SK-N-SH (cell line): ENCODE data around the gene CPN2.

Experiments used
- EP300 ChIP-seq, 2 experiments: IDR thresholded peaks; 2 replicates each; pipeline versions ENCODE4 v1.4.0 to v1.6.1; 2012; ENCODE audit warnings: borderline replicate concordance in 1 of 2, low read depth in 1 of 2, low read length in 1 of 2
- FOXM1 ChIP-seq: IDR thresholded peaks from 2 replicates; pipeline ENCODE4 v1.4.0; 2012; ENCODE audit warnings: low read depth, mild to moderate bottlenecking
- GABPA ChIP-seq: IDR thresholded peaks from 2 replicates; pipeline ENCODE4 v1.4.0; 2012; ENCODE audit warnings: low read depth, mild to moderate bottlenecking
- POLR2AphosphoS5 ChIP-seq: IDR thresholded peaks from 2 replicates; pipeline ENCODE4 v1.6.1; 2012; ENCODE audit warnings: low read depth, low read length
- SIN3A ChIP-seq: IDR thresholded peaks from 2 replicates; pipeline ENCODE4 v1.6.1; 2012; ENCODE audit warnings: low read depth, mild to moderate bottlenecking, low read length, moderate library complexity, borderline replicate concordance
- TF ChIP-seq, protein P1 (sequence below): IDR thresholded peaks from 2 replicates; pipeline ENCODE4 v1.4.0; 2012; ENCODE audit warnings: low read depth
- TF ChIP-seq, protein P2 (sequence below): fragments of 200-600 bp; sonication (generic); IDR thresholded peaks from 2 replicates; pipeline ENCODE4 v1.6.1; 2017; ENCODE audit warnings: antibody characterized with exemption, mild to moderate bottlenecking, moderate library complexity
- TF ChIP-seq, protein P3 (sequence below): IDR thresholded peaks from 2 replicates; pipeline ENCODE4; 2012
- TF ChIP-seq, protein P4 (sequence below): IDR thresholded peaks from 2 replicates; pipeline ENCODE4 v1.6.1; 2012; ENCODE audit warnings: mild to moderate bottlenecking, low read depth, low read length, moderate library complexity

DNA sequence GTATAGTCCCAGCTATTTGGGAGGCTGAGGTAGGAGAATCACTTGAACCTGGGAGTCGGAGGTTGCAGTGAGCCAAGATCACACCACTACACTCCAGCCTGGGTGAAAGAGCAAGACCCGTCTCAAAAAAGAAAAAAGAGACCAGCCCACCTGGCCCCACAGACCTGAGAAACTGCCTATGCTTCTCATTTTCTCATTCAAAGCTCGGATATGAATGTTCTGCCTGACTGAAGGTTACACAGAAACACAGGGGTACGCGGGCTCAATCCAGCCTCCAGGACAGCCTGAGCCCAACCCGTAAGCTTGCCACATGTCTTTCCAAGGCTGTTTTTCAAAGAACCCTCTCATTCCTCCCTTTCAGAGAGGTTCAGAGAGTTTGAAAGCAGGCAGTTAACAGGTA lies 28.1 kb upstream of the CPN2 start:
- TF ChIP-seq EP300 (IDR thresholded peaks at IDR 0.05; ENCODE audit: borderline replicate concordance in 1 of 2, low read depth in 1 of 2, low read length in 1 of 2) = no peak
- TF ChIP-seq SIN3A = no peak
- TF ChIP-seq, protein P1, sequence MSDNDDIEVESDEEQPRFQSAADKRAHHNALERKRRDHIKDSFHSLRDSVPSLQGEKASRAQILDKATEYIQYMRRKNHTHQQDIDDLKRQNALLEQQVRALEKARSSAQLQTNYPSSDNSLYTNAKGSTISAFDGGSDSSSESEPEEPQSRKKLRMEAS = no peak
- TF ChIP-seq POLR2AphosphoS5 = no peak
- TF ChIP-seq, protein P2, sequence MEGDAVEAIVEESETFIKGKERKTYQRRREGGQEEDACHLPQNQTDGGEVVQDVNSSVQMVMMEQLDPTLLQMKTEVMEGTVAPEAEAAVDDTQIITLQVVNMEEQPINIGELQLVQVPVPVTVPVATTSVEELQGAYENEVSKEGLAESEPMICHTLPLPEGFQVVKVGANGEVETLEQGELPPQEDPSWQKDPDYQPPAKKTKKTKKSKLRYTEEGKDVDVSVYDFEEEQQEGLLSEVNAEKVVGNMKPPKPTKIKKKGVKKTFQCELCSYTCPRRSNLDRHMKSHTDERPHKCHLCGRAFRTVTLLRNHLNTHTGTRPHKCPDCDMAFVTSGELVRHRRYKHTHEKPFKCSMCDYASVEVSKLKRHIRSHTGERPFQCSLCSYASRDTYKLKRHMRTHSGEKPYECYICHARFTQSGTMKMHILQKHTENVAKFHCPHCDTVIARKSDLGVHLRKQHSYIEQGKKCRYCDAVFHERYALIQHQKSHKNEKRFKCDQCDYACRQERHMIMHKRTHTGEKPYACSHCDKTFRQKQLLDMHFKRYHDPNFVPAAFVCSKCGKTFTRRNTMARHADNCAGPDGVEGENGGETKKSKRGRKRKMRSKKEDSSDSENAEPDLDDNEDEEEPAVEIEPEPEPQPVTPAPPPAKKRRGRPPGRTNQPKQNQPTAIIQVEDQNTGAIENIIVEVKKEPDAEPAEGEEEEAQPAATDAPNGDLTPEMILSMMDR = no peak
- TF ChIP-seq, protein P3, sequence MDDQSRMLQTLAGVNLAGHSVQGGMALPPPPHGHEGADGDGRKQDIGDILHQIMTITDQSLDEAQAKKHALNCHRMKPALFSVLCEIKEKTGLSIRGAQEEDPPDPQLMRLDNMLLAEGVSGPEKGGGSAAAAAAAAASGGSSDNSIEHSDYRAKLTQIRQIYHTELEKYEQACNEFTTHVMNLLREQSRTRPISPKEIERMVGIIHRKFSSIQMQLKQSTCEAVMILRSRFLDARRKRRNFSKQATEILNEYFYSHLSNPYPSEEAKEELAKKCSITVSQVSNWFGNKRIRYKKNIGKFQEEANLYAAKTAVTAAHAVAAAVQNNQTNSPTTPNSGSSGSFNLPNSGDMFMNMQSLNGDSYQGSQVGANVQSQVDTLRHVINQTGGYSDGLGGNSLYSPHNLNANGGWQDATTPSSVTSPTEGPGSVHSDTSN = no peak
- no peak for TF ChIP-seq GABPA
- TF ChIP-seq, protein P4, sequence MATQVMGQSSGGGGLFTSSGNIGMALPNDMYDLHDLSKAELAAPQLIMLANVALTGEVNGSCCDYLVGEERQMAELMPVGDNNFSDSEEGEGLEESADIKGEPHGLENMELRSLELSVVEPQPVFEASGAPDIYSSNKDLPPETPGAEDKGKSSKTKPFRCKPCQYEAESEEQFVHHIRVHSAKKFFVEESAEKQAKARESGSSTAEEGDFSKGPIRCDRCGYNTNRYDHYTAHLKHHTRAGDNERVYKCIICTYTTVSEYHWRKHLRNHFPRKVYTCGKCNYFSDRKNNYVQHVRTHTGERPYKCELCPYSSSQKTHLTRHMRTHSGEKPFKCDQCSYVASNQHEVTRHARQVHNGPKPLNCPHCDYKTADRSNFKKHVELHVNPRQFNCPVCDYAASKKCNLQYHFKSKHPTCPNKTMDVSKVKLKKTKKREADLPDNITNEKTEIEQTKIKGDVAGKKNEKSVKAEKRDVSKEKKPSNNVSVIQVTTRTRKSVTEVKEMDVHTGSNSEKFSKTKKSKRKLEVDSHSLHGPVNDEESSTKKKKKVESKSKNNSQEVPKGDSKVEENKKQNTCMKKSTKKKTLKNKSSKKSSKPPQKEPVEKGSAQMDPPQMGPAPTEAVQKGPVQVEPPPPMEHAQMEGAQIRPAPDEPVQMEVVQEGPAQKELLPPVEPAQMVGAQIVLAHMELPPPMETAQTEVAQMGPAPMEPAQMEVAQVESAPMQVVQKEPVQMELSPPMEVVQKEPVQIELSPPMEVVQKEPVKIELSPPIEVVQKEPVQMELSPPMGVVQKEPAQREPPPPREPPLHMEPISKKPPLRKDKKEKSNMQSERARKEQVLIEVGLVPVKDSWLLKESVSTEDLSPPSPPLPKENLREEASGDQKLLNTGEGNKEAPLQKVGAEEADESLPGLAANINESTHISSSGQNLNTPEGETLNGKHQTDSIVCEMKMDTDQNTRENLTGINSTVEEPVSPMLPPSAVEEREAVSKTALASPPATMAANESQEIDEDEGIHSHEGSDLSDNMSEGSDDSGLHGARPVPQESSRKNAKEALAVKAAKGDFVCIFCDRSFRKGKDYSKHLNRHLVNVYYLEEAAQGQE = no peak
- no peak for TF ChIP-seq FOXM1
